ENCODE data around the gene MSH2.

The MSH2 gene

DNA sequence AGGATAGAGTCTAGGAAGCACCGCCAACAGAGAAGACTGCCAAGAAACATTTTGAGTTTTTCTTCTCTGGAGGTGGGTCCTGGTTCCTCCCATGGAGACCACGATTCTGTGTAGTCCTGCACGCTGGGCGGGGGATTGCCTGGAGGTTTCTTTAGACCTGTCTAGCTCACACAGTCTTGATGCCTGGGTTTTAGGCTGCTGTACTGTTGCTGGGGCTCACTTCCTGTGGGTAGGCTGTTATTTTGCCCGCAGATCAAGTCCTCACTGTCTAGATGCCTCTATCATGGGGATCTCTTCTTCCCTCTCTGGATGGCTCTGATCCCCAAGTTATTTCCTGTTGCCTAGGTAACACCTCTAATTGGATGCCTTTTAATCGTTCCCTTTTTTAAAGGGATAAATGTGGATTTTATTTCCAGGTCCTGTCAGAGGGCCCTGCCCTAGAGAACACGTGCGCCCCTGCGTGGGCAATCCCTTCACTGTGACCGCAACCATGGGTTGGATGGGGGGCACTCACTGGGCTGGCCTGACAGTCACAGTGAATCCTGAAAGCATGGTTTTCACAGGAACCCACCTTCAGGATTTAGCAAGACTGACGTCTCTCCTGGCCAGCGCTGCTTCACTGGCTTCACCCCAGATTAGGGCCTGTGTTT lies 115.7 kb downstream of the MSH2 start:
- no peak for TF ChIP-seq TAF1 (IDR thresholded peaks at IDR 0.05; ENCODE audit: borderline replicate concordance, insufficient read depth, low read length)
- no peak for TF ChIP-seq FOXP2 (optimal IDR thresholded peaks at IDR 0.05; ENCODE audit: borderline replicate concordance, extremely low read depth, extremely low read length, insufficient read depth)
- TF ChIP-seq SIN3A (IDR thresholded peaks at IDR 0.05; ENCODE audit: borderline replicate concordance, insufficient read depth, low read length), result no peak
- TF ChIP-seq, protein P1, sequence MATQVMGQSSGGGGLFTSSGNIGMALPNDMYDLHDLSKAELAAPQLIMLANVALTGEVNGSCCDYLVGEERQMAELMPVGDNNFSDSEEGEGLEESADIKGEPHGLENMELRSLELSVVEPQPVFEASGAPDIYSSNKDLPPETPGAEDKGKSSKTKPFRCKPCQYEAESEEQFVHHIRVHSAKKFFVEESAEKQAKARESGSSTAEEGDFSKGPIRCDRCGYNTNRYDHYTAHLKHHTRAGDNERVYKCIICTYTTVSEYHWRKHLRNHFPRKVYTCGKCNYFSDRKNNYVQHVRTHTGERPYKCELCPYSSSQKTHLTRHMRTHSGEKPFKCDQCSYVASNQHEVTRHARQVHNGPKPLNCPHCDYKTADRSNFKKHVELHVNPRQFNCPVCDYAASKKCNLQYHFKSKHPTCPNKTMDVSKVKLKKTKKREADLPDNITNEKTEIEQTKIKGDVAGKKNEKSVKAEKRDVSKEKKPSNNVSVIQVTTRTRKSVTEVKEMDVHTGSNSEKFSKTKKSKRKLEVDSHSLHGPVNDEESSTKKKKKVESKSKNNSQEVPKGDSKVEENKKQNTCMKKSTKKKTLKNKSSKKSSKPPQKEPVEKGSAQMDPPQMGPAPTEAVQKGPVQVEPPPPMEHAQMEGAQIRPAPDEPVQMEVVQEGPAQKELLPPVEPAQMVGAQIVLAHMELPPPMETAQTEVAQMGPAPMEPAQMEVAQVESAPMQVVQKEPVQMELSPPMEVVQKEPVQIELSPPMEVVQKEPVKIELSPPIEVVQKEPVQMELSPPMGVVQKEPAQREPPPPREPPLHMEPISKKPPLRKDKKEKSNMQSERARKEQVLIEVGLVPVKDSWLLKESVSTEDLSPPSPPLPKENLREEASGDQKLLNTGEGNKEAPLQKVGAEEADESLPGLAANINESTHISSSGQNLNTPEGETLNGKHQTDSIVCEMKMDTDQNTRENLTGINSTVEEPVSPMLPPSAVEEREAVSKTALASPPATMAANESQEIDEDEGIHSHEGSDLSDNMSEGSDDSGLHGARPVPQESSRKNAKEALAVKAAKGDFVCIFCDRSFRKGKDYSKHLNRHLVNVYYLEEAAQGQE (IDR thresholded peaks at IDR 0.05; ENCODE audit: insufficient read depth in 1 of 2, low read depth in 2 of 2, low read length in 2 of 2), result no peak
- no peak for TF ChIP-seq POLR2AphosphoS5 (IDR thresholded peaks at IDR 0.05; ENCODE audit: low read depth, low read length)

DNA sequence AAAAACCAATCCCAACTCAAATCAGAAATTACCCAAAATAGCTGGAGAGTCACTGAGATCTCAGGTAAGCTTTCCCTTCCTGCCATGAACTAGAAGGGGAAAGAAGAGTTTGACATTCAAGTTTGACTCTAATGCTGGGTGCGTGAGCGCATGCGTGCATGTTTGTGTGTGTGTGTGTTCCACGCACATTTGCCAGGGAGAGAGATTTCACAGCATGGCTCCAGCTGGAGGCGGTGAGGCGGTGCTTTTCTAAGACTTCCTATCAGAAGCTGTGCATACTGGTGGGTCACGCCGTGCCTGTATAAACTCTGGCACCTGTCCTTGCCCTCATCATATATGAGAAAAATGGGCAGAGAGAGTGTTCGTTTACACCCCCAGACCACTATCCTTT lies 116.2 kb downstream of the MSH2 start:
- TF ChIP-seq, protein P1 (IDR thresholded peaks at IDR 0.05; ENCODE audit: insufficient read depth in 1 of 2, low read depth in 2 of 2, low read length in 2 of 2), result no peak
- no peak for TF ChIP-seq POLR2AphosphoS5 (IDR thresholded peaks at IDR 0.05; ENCODE audit: low read depth, low read length)
- TF ChIP-seq FOXP2 (optimal IDR thresholded peaks at IDR 0.05; ENCODE audit: borderline replicate concordance, extremely low read depth, extremely low read length, insufficient read depth), result no peak
- TF ChIP-seq TAF1 (IDR thresholded peaks at IDR 0.05; ENCODE audit: borderline replicate concordance, insufficient read depth, low read length), result no peak
- no peak for TF ChIP-seq SIN3A (IDR thresholded peaks at IDR 0.05; ENCODE audit: borderline replicate concordance, insufficient read depth, low read length)

DNA sequence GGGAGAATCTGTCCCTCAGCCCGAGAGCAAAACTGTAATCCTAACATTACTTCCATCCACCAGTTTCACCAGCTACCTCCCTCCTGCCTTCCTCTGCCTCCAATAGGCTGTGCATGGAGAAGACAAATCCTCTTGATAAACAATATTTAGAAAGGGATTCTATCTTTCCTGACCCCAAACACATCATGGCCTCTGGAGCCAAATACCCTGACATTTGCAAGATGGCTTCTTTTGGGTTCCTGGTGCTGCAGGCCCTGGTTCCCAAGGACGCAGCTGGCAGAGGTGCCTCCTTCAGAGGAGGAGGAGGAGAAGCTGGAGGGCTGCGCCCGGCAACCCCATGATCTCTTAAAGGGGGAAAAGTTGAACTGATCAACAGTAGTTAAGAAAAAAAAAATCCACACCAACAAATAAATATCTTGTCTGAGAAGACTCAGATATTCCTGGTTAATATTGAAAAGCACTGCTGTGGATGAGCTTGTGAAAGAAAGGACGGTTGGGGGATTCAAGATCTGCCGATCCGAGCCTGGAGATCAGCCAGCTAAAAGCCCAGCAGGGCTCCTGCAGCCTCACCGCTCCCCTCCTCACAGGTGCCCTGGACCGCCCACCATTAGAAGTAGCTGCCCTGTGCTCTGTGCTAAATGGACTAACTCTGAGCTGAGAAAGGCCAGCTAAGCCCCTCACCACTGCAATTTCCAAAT lies 116.8 kb downstream of the MSH2 start:
- TF ChIP-seq SIN3A (IDR thresholded peaks at IDR 0.05; ENCODE audit: borderline replicate concordance, insufficient read depth, low read length) (no peak), POLR2AphosphoS5 (IDR thresholded peaks at IDR 0.05; ENCODE audit: low read depth, low read length) (no peak), TAF1 (IDR thresholded peaks at IDR 0.05; ENCODE audit: borderline replicate concordance, insufficient read depth, low read length) (no peak), FOXP2 (optimal IDR thresholded peaks at IDR 0.05; ENCODE audit: borderline replicate concordance, extremely low read depth, extremely low read length, insufficient read depth) (no peak)
- TF ChIP-seq, protein P1 (IDR thresholded peaks at IDR 0.05; ENCODE audit: insufficient read depth in 1 of 2, low read depth in 2 of 2, low read length in 2 of 2), result no peak

DNA sequence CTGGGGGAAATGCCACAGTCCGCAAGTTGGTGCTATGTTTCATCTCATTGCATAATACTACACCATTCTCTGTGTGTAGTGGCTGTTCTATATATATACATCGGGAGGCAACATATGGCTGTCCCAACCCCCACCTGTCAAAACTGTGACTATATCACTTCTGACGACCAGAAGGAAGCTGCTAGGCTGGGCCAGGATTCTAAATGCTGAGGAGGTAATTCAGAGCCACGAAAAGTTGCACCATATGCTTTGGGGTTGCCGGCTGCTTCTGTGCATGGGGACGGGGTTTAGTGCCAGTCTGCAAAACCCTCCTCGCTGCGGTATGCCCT lies 117.3 kb downstream of the MSH2 start:
- no peak for TF ChIP-seq TAF1 (IDR thresholded peaks at IDR 0.05; ENCODE audit: borderline replicate concordance, insufficient read depth, low read length)
- TF ChIP-seq, protein P1 (IDR thresholded peaks at IDR 0.05; ENCODE audit: insufficient read depth in 1 of 2, low read depth in 2 of 2, low read length in 2 of 2), result no peak
- no peak for TF ChIP-seq POLR2AphosphoS5 (IDR thresholded peaks at IDR 0.05; ENCODE audit: low read depth, low read length)

All from PFSK-1 (cell line).